Lower leg skin (tissue), 3 donors: ENCODE results near the gene ERI3.

ENCODE experiments used
- POLR2A ChIP-seq, 2 donors: fragments of 450-650 bp; IDR thresholded peaks; one replicate each; pipeline ENCODE4 v1.6.1; 2016 to 2017; ENCODE audit warnings: antibody characterized with exemption in 2 of 2, mild to moderate bottlenecking in 1 of 2, moderate library complexity in 1 of 2
- TF ChIP-seq, protein P1 (sequence below), 3 donors: fragments of 450-650 bp; IDR thresholded peaks; one replicate each; pipeline ENCODE4 v1.5.1; 2016; ENCODE audit warnings: antibody characterized with exemption in 3 of 3, mild to moderate bottlenecking in 3 of 3, moderate library complexity in 2 of 3

- TF ChIP-seq, protein P1, sequence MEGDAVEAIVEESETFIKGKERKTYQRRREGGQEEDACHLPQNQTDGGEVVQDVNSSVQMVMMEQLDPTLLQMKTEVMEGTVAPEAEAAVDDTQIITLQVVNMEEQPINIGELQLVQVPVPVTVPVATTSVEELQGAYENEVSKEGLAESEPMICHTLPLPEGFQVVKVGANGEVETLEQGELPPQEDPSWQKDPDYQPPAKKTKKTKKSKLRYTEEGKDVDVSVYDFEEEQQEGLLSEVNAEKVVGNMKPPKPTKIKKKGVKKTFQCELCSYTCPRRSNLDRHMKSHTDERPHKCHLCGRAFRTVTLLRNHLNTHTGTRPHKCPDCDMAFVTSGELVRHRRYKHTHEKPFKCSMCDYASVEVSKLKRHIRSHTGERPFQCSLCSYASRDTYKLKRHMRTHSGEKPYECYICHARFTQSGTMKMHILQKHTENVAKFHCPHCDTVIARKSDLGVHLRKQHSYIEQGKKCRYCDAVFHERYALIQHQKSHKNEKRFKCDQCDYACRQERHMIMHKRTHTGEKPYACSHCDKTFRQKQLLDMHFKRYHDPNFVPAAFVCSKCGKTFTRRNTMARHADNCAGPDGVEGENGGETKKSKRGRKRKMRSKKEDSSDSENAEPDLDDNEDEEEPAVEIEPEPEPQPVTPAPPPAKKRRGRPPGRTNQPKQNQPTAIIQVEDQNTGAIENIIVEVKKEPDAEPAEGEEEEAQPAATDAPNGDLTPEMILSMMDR (IDR thresholded peaks at IDR 0.05): no peak
- no peak for TF ChIP-seq POLR2A (IDR thresholded peaks at IDR 0.05)
Observed at GRCh38 chr1:44273560-44274350, 81.3 kb downstream of the ERI3 start.
